K562 (cell line): ENCODE data around the gene SLC7A11. TPM values are rescaled to one million over a fixed set of nuclear protein-coding genes. Genes with fewer than 3 reads are reported as not detected.

Experiments
- FOXM1 ChIP-seq, 2 experiments: fragments of 450-650 bp in 1 of 2; sonication (generic) in 1 of 2; formaldehyde crosslinking in 1 of 2; IDR thresholded peaks; 2 replicates each; pipeline versions ENCODE4 v1.6.1 to v1.9.0; 2017 to 2022; ENCODE audit warnings: low read depth in 2 of 2, mild to moderate bottlenecking in 2 of 2, missing genetic modification reagents in 1 of 2, moderate library complexity in 1 of 2
- KHSRP ChIP-seq: fragments of 450-650 bp; IDR thresholded peaks from 2 replicates; pipeline ENCODE4 v1.6.1; 2017
- KLF16 ChIP-seq: IDR thresholded peaks from 2 replicates; pipeline ENCODE4 v1.6.1; 2016; ENCODE audit warnings: antibody characterized with exemption
- NFIX ChIP-seq: fragments of 250-450 bp; sonication (Bioruptor Pico); IDR thresholded peaks from 2 replicates; pipeline ENCODE4 v1.4.0; 2020; ENCODE audit warnings: low read depth, mild to moderate bottlenecking, moderate library complexity
- SMARCE1 ChIP-seq: fragments of 450-650 bp; IDR thresholded peaks from 2 replicates; pipeline ENCODE4 v1.7.1; 2016; ENCODE audit warnings: mild to moderate bottlenecking
- TAF9B ChIP-seq: fragments of 450-650 bp; IDR thresholded peaks from 2 replicates; pipeline ENCODE4 v1.6.1; 2018; ENCODE audit warnings: mild to moderate bottlenecking; ENCODE audit not compliant: partially characterized antibody
- TEAD1 ChIP-seq, 2 experiments: fragments of 450-650 bp in 1 of 2; sonication (generic) in 1 of 2; formaldehyde crosslinking; IDR thresholded peaks; 2 replicates each; pipeline versions ENCODE4 v1.4.0 to v1.8.0; 2020 to 2022; ENCODE audit warnings: mild to moderate bottlenecking in 2 of 2, missing genetic modification reagents in 1 of 2
- ZNF778 ChIP-seq: fragments of 450-650 bp; formaldehyde crosslinking; IDR thresholded peaks from 2 replicates; pipeline ENCODE4 v1.4.0; 2020; ENCODE audit warnings: mild to moderate bottlenecking, moderate library complexity
- polyA plus RNA-seq, 8 experiments: library from polyadenylated mRNA; depleted of rRNA in 4 of 8; stranded (reverse) in 5 of 8; unstranded in 3 of 8; fragments of >200 nt; fragmentation: Nextera tagmentation in 2 of 8; fragmentation: Illumina TruSeq in 1 of 8; extraction: Ambion mirVana in 2 of 8; extraction: Trizol in 1 of 8; gene quantifications; 2 replicates each; pipeline versions ENCODE4 v1.2.1 to v1.2.3, GENCODE V29; 2011 to 2014; ENCODE audit warnings: inconsistent platforms in 1 of 8, missing spikeins in 1 of 8
- total RNA-seq, 7 experiments: library from RNA; depleted of rRNA in 6 of 7; stranded (reverse); fragments of >200 nt in 6 of 7; fragmentation: Illumina TruSeq in 2 of 7; extraction: Trizol in 2 of 7; gene quantifications; 2 replicates each; pipeline versions ENCODE4 v1.2.1 to v1.2.3, GENCODE V29; 2011 to 2021; ENCODE audit warnings: low replicate concordance in 1 of 7
- TF ChIP-seq, protein P1 (sequence below), 2 experiments: fragments of 450-650 bp; conservative IDR thresholded peaks; 2 replicates each; pipeline ENCODE4 v1.6.1; 2017; ENCODE audit warnings: mild to moderate bottlenecking in 2 of 2, moderate library complexity in 2 of 2
- TF ChIP-seq, protein P2 (sequence below), 2 experiments: fragments of 450-650 bp in 1 of 2; IDR thresholded peaks; 2 replicates each; pipeline ENCODE4 v1.6.1; 2011 to 2017; ENCODE audit warnings: low read depth in 2 of 2, antibody characterized with exemption in 1 of 2, borderline replicate concordance in 1 of 2, low read length in 1 of 2, mild to moderate bottlenecking in 1 of 2, mixed read lengths in 1 of 2; ENCODE audit not compliant: control insufficient read depth in 1 of 2
- TF ChIP-seq, protein P3 (sequence below): sonication (generic); formaldehyde crosslinking; IDR thresholded peaks from 2 replicates; pipeline ENCODE4 v1.8.0; 2022; ENCODE audit warnings: mild to moderate bottlenecking, missing genetic modification reagents
- TF ChIP-seq, protein P4 (sequence below): fragments of 450-650 bp; IDR thresholded peaks from 2 replicates; pipeline ENCODE4 v1.6.1; 2016; ENCODE audit warnings: antibody characterized with exemption
- TF ChIP-seq, protein P5 (sequence below): IDR thresholded peaks from 2 replicates; pipeline ENCODE4 v1.6.1; 2011; ENCODE audit warnings: borderline replicate concordance, low read depth, mild to moderate bottlenecking, moderate library complexity, low read length; ENCODE audit not compliant: insufficient read depth, poor library complexity, severe bottlenecking

The SLC7A11 gene
- total and polyA plus RNA-seq, 9 of the 15 experiments (the other 6 are each of a cell fraction or from before 2014, with no cell fraction given), result 4.5 to 26.1 (median 13.5) TPM

DNA sequence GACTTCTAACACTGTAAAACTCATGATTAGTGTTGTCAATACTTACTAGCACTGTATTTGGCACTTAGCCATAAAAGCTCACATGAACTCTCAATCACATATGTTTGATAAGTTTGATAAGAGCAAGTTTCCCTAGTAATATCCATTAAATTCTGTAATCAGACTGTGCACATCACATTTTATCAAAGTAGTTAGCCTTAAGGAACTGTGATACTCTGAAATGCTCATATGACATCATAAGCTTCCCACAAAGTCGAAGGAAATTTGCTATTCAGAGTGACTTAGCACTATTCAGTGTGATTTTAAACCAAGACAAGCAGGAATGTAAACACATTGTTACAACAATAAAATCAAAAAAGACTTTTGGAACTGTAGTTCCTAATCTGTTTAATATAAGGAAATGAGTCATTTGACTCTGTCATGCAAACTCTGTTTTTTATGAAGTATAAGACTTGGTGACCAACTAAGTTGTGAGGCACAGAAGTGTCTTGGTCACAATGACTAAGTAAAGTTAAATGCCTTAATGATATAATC lies 6.7 kb downstream of the SLC7A11 start (continued):
- TF ChIP-seq, protein P1, sequence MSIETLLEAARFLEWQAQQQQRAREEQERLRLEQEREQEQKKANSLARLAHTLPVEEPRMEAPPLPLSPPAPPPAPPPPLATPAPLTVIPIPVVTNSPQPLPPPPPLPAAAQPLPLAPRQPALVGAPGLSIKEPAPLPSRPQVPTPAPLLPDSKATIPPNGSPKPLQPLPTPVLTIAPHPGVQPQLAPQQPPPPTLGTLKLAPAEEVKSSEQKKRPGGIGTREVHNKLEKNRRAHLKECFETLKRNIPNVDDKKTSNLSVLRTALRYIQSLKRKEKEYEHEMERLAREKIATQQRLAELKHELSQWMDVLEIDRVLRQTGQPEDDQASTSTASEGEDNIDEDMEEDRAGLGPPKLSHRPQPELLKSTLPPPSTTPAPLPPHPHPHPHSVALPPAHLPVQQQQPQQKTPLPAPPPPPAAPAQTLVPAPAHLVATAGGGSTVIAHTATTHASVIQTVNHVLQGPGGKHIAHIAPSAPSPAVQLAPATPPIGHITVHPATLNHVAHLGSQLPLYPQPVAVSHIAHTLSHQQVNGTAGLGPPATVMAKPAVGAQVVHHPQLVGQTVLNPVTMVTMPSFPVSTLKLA (conservative IDR thresholded peaks at IDR 0.05), result peak in 1 of 2 experiments; percentile 29; a peak in 1 of 4 replicates
- TF ChIP-seq, protein P2, sequence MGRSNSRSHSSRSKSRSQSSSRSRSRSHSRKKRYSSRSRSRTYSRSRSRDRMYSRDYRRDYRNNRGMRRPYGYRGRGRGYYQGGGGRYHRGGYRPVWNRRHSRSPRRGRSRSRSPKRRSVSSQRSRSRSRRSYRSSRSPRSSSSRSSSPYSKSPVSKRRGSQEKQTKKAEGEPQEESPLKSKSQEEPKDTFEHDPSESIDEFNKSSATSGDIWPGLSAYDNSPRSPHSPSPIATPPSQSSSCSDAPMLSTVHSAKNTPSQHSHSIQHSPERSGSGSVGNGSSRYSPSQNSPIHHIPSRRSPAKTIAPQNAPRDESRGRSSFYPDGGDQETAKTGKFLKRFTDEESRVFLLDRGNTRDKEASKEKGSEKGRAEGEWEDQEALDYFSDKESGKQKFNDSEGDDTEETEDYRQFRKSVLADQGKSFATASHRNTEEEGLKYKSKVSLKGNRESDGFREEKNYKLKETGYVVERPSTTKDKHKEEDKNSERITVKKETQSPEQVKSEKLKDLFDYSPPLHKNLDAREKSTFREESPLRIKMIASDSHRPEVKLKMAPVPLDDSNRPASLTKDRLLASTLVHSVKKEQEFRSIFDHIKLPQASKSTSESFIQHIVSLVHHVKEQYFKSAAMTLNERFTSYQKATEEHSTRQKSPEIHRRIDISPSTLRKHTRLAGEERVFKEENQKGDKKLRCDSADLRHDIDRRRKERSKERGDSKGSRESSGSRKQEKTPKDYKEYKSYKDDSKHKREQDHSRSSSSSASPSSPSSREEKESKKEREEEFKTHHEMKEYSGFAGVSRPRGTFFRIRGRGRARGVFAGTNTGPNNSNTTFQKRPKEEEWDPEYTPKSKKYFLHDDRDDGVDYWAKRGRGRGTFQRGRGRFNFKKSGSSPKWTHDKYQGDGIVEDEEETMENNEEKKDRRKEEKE (IDR thresholded peaks at IDR 0.05; ENCODE audit: borderline replicate concordance in 1 of 2, control insufficient read depth in 1 of 2, low read depth in 2 of 2, low read length in 1 of 2), result no peak
- no peak; the same call in 1 of the 2 replicates for TF ChIP-seq KHSRP
- TF ChIP-seq FOXM1 (IDR thresholded peaks at IDR 0.05; ENCODE audit: low read depth), result no peak
- no peak for TF ChIP-seq FOXM1 (CRISPR knock-in tag; IDR thresholded peaks at IDR 0.05; ENCODE audit: low read depth)
- no peak for TF ChIP-seq ZNF778
- no peak for TF ChIP-seq KLF16
- TF ChIP-seq SMARCE1, result peak; percentile 81
- TF ChIP-seq, protein P3, sequence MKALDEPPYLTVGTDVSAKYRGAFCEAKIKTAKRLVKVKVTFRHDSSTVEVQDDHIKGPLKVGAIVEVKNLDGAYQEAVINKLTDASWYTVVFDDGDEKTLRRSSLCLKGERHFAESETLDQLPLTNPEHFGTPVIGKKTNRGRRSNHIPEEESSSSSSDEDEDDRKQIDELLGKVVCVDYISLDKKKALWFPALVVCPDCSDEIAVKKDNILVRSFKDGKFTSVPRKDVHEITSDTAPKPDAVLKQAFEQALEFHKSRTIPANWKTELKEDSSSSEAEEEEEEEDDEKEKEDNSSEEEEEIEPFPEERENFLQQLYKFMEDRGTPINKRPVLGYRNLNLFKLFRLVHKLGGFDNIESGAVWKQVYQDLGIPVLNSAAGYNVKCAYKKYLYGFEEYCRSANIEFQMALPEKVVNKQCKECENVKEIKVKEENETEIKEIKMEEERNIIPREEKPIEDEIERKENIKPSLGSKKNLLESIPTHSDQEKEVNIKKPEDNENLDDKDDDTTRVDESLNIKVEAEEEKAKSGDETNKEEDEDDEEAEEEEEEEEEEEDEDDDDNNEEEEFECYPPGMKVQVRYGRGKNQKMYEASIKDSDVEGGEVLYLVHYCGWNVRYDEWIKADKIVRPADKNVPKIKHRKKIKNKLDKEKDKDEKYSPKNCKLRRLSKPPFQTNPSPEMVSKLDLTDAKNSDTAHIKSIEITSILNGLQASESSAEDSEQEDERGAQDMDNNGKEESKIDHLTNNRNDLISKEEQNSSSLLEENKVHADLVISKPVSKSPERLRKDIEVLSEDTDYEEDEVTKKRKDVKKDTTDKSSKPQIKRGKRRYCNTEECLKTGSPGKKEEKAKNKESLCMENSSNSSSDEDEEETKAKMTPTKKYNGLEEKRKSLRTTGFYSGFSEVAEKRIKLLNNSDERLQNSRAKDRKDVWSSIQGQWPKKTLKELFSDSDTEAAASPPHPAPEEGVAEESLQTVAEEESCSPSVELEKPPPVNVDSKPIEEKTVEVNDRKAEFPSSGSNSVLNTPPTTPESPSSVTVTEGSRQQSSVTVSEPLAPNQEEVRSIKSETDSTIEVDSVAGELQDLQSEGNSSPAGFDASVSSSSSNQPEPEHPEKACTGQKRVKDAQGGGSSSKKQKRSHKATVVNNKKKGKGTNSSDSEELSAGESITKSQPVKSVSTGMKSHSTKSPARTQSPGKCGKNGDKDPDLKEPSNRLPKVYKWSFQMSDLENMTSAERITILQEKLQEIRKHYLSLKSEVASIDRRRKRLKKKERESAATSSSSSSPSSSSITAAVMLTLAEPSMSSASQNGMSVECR (CRISPR knock-in tag), result no peak
- peak; percentile 60 for TF ChIP-seq TAF9B
- peak; percentile 58 for TF ChIP-seq NFIX (CRISPR knock-in tag)
- TF ChIP-seq, protein P4, sequence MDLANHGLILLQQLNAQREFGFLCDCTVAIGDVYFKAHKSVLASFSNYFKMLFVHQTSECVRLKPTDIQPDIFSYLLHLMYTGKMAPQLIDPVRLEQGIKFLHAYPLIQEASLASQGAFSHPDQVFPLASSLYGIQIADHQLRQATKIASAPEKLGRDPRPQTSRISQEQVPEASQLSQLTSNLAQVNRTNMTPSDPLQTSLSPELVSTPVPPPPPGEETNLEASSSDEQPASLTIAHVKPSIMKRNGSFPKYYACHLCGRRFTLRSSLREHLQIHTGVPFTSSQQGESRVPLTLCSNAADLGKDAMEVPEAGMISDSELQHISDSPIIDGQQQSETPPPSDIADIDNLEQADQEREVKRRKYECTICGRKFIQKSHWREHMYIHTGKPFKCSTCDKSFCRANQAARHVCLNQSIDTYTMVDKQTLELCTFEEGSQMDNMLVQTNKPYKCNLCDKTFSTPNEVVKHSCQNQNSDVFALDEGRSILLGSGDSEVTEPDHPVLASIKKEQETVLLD, result peak; percentile 58
- TF ChIP-seq, protein P5, sequence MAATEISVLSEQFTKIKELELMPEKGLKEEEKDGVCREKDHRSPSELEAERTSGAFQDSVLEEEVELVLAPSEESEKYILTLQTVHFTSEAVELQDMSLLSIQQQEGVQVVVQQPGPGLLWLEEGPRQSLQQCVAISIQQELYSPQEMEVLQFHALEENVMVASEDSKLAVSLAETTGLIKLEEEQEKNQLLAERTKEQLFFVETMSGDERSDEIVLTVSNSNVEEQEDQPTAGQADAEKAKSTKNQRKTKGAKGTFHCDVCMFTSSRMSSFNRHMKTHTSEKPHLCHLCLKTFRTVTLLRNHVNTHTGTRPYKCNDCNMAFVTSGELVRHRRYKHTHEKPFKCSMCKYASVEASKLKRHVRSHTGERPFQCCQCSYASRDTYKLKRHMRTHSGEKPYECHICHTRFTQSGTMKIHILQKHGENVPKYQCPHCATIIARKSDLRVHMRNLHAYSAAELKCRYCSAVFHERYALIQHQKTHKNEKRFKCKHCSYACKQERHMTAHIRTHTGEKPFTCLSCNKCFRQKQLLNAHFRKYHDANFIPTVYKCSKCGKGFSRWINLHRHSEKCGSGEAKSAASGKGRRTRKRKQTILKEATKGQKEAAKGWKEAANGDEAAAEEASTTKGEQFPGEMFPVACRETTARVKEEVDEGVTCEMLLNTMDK, result no peak
- TF ChIP-seq TEAD1 (CRISPR knock-in tag; IDR thresholded peaks at IDR 0.05), result peak in 1 of 2 experiments; percentile 53; a peak in 1 of 4 replicates
